HG02970 (cell line): ENCODE data around the gene EHBP1L1.

ENCODE experiments used
- ATAC-seq: cut with Tn5 transposase; IDR thresholded peaks from one replicate; pipeline ENCODE4 v1.9.1; 2021; ENCODE audit warnings: mild to moderate bottlenecking, moderate library complexity, moderate number of reproducible peaks; ENCODE audit not compliant: unreplicated experiment, low FRiP score

The EHBP1L1 gene

DNA sequence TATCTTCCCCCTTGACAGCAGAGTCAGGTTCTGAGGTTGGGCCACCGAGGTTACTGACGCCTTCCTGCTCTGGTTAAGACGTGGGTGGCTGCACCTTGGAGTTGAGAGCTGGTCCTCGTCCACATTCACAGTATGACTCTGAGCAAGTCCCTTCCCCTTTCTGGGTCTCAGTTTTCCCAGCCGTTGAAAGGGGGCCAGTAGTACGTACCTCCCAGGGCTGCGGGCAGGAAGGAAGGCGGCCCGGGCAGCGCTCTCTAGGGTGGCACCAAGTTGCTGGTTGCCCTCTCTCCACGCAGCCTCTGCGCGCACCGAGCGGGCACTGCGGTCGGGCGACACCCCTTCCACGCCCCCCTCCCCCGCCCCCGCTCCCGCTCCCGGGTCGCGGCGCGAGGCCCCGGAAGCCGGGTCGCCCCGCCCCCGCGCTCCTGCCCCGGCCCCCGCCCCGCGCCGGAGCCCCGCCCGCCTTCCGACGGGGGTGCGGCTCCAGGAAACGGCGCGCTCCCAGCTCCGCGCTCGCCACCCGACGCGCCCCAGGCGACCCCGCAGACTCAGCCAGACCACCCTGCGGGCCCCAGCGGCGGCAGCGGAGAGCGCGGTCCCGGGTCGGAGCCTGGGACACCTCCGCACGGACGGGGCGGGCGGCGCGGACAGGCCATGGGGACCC, at the start of gene EHBP1L1:
Gene EHBP1L1 (plus strand): TSS at position 486 of the 664 bp plus-strand sequence. CDS start 250 bp downstream, outside the sequence.
- ATAC-seq, result peak; percentile 30

DNA sequence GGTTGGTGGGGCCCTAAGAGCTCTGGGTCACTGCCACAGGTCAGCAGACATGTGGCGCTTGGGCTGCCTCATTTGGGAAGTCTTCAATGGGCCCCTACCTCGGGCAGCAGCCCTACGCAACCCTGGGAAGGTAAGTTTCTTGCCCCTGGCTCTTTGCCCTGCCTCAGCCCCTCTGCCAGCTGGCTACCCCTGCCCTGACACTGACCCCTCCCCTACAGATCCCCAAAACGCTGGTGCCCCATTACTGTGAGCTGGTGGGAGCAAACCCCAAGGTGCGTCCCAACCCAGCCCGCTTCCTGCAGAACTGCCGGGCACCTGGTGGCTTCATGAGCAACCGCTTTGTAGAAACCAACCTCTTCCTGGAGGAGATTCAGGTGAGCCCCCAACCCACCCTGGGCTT, 49.1 kb upstream of the EHBP1L1 start:
- no peak for ATAC-seq

DNA sequence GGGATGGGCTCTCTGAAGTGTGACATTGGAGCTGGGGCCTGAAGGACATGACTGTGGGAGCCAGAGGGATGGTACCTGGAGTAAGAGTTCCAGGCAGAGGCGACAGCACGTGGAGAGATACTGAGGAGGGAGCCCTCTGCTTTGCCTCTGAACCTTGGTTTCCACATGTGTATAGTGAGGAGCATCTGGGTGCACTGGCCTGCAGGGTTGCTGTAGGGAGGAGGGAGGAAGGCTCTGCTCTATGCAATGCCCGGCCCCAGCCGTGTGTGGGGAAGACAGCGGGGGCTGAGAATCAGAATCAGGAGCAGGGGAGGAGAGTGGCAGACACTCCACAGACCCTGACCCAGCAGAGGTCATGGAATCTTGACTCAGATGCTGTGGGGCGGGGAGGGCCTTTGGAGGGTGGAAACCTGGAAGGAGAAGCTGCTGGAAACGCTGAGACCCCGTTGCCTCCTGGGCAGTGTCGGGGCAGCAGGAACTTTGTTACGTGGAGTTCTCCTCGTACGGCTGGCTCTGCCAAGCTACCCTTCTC, 47.0 kb upstream of the EHBP1L1 start:
- no peak for ATAC-seq

DNA sequence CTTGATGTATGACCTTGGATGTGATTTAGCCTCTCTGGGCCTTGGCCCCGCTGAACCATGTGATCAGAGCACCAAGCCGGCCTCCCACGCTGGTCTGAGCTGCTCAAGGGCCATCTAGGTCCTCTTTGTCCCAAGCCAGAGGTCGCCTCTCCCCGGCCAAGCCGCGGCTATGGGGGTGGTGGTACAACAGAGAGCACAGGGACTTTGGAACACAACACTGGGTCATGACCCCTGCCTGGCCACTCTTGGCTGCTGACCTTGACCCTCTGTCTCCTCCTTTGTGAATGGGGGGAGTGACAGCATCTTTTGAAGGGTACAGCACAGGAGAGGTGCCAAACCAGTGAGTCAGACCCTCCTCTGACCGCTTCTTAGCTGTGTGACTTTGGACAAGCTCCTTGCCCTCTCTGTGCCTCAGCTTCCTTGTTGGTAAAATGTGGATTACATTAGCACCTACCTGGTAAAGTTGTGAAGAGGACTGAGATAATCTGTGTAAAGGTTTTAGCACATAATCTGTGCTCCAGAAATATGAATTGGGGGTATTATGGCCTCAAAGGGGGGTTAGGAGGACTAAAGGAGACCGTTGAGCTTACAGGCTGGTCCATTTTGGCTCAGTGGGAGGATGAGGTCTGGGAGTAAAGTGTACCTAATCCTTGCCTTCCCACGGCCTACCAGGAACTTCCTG, 46.2 kb upstream of the EHBP1L1 start:
- no peak for ATAC-seq

DNA sequence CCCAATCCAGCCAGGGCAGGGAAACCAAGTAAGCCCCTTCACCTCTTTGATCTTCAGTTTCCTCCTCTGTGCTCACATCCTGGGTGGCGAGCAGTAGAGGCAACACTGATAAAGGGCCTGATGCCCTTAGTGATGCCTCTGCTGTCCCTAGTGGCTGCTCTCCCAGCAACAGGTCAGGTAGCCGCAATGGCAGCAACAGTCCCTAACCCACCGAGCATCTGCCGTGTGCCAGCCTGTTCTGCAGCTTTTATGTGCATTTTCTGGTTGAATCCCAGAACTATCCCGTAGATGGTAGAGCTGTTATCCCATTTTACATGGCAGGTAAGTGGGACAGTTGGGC, 45.7 kb upstream of the EHBP1L1 start:
- ATAC-seq, result no peak

DNA sequence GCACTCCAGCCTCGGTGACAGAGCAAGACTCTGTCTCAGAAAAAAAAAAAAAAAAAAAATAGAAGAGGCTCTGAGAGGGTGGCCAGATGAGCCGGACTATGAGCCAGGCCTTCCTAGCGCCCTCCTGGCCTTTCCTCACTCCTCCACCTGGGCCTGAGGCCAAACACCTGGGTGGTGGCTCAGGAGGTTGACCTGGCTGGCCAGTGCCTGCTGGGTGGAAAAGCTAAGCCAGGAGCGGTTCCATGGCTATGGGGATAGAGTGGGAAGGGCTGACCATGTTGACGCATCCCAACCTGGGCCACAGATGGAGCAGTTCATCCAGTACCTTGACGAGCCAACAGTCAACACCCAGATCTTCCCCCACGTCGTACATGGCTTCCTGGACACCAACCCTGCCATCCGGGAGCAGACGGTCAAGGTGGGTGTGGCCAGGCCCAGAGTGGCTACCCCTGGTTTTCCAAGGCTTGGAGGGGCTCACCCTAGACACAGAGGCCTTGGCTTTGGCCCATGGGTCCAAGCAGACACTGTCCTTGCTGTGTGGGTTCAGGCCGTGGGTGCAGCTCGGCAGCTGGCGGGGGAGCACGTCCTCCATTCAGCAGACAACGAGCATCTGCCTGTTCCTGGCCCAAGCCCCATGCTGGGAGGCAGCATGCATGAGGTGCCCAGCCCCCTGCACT, 43.3 kb upstream of the EHBP1L1 start:
- ATAC-seq, result no peak

DNA sequence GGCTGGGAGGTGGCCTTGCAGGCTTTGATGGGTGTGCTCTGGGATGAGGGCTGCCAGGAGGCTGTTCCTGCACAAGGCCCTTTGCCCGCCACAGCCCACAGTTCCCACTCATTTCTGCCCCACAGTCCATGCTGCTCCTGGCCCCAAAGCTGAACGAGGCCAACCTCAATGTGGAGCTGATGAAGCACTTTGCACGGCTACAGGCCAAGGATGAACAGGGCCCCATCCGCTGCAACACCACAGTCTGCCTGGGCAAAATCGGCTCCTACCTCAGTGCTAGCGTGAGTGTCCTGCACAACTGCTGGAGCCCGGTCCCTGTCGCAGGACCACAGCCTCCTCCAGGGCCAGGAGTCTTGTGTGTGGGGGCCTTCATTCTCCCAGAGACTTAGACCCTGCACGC, 40.8 kb upstream of the EHBP1L1 start:
- ATAC-seq, result no peak

DNA sequence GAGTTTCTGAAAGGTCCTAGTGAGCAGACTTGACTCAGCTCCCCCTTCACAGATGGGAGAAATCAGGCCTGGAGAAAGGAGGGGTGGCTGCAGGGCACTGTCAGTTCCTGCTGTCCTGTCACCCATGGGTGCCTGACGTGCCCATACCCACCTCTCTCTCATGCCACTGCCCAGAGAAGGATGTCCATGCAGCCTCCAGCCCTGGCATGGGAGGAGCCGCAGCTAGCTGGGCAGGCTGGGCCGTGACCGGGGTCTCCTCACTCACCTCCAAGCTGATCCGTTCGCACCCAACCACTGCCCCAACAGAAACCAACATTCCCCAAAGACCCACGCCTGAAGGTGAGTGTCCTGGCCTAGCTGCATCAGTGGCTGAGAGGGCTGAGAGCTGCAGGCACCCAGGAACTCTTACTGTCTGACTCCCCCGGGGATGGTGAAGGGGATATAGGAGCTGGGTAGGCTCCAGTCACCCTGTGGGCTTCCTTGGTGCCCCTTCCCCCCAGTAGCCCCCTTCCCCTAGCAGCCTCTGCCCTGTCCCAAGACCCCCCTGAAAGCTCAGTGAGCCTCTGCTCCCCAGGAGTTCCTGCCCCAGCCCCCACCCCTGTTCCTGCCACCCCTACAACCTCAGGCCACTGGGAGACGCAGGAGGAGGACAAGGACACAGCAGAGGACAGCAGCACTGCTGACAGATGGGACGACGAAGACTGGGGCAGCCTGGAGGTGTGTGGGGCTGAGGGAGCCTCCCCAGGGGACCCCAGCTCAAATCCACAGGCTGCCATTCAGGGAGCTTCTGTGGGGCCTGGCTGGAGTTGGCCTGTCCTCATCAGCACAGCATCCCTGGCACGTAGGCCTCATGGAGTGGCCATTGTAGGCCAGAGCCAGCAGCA, 39.2 kb upstream of the EHBP1L1 start:
- no peak for ATAC-seq

DNA sequence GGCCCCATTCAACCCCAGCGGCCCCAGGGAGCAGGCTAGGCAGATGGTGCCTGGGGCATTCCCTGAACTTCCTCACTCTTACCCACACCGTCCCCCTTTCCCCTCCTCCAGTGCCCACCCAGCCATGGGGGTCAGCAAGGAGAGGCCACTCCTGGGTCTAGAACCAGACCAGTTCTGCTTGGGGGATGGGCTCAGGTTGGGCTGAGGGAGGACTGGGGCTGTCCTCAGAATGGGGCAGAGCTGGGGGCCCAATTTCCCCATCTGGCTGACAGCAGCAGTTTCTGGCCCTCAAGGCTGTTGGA, 38.6 kb upstream of the EHBP1L1 start:
- no peak for ATAC-seq

DNA sequence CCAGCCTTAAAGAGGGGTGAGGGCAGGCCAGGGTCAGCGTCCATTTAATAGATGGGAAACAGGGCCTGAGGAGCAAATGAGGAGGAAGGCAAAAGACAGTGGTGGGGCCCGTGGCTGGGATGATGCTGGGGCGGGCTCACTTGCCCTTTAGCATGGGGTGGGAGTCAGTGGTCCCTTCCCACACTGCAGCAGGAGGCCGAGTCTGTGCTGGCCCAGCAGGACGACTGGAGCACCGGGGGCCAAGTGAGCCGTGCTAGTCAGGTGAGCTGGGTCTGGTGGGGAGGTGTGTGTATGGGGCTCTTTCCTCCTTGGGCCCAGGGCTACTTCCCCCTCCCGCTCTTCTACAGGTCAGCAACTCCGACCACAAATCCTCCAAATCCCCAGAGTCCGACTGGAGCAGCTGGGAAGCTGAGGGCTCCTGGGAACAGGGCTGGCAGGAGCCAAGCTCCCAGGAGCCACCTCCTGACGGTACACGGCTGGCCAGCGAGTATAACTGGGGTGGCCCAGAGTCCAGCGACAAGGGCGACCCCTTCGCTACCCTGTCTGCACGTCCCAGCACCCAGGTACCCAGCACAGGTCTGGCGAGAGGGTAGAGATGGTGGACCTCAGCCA, 38.1 kb upstream of the EHBP1L1 start:
- ATAC-seq, result no peak

DNA sequence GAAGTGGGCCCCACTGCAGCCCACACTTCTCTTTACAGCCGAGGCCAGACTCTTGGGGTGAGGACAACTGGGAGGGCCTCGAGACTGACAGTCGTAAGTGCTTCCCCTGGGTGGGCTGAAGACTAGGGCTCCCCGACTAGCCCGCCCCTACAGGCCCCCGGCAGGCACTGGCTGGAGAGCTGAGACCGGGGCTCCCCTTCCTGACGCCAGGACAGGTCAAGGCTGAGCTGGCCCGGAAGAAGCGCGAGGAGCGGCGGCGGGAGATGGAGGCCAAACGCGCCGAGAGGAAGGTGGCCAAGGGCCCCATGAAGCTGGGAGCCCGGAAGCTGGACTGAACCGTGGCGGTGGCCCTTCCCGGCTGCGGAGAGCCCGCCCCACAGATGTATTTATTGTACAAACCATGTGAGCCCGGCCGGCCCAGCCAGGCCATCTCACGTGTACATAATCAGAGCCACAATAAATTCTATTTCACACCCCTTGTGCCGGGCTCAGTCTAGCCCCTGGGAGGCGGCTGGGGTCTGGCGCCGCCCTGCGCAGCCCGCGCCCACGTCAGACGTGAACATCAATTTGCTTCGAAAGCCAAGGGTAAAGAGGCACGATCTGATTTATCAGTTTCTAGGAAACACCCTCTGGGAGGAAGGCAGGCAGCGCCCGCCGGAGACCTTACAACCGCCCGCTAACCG, 37.5 kb upstream of the EHBP1L1 start:
- no peak for ATAC-seq

DNA sequence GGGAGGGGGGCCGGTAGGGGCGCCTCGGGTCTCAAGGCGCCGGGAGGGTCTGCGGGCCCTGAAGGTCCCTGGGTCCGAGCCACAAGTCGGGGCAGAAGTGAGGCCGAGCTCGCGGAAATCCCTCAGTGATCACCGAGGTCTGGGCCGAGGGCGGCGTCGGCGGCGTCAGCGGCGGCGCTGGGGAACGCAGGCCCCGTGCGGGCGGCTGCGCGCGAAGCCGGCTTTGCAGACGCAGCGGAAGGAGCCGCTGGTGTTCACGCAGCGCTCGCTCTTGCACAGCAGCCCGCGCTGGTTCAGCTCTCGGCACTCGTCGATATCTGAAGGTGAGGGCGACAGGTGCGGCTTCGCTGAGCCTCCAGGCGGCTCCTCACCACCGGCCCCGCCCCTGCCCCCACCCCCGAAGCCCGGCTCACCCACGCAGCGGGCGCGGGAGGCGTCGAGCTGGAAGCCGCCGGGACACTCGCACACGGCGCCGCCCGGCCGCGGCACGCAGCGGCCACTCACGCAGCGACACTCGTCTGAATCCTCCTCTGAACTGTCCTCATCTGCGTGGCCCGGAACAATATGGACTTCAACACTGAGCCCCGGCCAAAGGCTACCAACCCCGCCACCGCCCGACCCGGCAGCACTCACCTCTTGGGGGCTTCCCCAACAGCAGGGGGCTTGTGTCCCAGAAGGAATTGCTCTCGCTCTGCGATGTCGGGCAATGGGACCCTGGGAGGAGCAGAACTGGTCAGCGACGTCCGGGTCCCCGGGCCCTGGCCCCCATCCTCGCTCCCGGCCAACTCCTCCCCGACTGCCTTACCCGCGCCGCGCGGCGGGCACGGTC, 36.7 kb upstream of the EHBP1L1 start:
- ATAC-seq, result no peak

DNA sequence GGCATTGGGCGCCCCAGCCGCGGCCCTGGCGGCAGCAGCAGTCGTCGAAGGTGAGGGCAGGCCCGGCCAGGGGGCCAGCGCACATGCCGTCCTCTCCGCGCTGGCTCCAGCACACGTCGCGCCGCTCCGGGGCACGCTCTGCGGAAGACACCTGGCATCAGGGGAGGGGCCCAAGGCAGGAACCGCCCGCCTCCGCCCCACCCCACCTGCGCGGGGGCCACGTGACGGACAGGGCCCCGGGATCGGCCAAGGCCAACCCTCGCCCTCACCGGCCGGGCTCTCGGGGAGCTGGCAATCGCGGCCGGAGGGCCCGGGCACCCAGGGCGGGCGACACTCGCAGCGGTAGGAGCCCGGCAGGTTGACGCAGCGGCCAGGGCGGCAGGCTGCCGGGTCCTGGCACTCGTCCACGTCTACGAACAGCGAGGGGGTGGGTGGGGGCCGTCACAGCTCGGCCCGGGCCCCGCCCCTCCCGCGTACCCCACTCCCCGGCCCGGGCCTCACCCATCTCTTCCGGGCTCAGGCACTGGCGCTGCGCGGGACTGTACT, 36.0 kb upstream of the EHBP1L1 start:
- peak; percentile 50 for ATAC-seq

DNA sequence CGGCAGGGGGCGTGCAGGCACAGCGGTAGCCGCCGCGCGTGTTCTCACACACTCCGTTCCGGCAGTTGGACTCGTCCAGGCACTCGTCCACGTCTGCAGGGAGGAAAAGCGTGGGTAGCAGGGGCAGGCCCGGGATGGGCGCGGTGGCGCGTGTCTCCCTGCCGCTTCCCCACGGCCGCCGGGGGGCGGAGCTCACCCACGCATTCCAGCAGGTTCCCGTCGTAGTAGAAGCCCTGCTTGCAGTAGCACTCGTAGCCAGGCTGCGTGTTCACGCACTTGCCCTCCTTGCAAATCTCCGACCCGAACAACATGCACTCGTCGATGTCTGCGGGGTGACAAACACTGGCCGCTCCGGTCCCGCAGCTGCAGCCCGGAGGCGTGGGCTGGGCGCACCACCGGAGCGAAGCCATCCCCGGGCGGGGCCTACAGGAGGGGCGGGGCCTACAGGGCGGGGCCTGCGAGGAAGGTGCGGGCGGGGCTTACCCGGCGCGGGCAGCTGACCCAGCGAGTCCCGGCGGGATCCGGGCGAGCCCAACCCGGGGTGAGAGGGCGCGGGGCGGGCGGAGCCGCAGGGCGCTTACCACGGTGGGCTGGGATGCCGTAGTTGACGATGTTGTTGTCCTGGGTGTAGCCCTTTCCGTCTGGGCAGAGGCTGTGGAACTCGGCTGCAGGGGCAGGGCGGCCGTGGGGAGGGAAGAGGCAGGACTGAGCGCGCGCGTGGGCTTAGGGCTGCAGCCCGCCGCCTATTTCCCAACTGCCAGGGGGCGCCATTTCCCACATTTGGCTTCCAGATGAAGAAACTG, 35.4 kb upstream of the EHBP1L1 start:
- peak; percentile 46 for ATAC-seq

DNA sequence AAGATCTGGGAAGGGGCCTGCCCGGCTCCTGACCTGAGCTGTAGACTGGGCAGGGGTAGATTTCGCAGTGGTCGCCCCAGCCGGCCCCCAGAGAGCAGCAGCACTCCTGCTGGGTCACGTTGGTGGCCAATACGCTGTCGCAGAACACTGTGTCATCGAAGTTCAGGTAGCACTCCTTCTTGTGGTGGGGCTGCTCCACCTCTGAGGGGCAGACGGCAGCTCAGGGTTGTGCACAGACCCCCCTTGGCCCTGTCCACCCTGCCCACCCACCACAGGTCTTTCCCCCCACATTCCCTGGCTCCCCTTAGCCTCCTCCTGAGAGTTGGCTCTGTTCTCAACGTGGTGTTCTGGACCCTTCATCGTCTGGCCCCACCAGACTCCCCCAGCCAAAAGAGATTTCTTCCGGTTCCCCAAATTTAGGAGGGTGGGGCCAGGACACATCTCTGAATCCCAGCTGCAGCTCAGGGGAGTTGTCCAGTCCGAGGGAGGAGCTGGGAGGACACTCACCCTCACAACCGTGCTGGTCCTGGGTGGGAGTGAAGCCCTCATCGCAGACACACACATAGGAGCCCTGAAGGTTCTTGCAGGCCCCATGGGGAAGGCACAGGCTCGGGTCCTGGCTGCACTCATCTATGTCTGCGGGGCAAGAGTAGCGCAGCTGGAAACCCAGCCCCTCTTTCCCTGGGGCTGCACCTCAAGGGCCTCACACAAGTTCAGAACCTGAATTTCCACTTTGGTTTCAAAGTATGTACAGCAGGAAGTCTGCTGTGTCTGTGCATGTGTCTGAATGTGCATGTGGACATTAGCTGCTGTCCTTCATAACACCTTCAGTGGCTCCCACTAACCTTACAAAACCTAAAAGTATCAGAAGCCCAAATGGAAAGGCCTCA, 34.5 kb upstream of the EHBP1L1 start:
- ATAC-seq, result no peak

DNA sequence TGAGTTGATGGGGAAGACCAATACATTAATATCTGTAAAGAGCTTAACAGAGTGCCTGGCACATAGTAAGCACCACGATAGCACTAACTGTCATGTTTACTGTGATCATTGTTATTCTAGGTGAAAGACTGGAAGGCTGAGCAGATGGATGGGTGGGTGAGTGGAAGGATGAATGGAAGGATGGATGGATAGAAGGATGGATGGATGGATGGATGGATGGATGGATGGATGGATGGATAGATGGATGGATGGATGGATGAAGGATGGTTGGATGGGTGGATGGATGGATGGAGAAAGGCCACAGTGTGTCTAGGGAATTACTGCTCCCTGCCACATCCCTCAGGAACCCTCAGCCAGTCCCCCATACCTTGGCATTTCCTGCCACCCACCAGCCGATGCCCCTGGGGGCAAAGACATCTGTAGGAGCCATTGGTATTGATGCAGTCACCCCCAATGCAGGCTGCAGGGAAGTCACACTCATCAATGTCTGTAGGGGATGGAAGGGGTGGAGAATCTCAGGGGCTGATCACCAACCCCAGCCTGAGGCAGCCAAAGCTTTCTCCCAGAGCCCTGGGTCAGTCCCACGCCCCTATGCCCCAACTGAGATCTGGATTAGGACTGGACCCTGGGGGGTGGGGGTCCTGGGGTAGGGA, 33.0 kb upstream of the EHBP1L1 start:
- no peak for ATAC-seq
